GM21529 (cell line): ENCODE data around the gene ABHD10.

Experiments
- ATAC-seq: cut with Tn5 transposase; IDR thresholded peaks from one replicate; pipeline ENCODE4 v1.9.1; 2021; ENCODE audit not compliant: unreplicated experiment

The ABHD10 gene

DNA sequence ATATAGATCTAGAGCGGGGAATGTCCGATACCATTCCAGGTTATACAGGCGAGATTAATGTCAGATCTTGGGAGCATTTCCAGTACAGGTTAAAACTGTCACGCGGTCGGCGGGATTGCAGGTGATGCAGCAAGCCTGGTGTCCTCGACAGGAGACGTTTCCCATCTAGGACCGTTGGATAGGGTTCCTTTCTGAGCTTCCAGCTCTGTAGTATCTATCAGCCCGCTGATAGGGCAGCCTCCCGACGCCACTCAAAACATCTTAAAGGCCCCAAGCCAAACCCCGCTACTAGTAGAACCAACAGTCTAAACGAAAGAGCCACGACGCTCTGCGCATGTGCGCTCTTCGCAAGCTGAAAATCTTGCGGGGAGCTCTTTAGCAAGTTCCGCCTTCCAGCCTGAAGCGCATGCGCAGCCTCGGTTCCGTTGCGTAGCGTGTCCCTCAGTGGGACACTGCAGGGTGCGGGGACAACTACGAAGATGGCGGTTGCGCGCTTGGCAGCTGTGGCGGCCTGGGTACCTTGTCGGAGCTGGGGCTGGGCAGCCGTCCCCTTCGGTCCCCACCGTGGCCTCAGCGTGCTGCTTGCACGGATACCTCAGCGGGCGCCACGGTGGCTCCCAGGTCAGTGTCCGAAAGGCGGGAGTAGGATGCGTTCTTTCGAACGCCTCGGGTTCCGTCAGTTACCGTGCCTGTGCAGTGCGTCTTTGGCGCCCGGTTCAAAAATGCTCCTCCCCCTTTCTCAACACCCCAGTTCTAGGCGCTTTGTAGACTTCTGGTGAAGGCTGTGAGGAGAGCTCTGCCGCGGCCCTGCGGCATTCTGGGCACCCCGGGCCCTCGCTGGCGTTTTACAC lies at the start of gene ABHD10:
Gene ABHD10 (plus strand): TSS at position 444 of the 851 bp plus-strand sequence. CDS start 36 bp downstream, at position 480.
- ATAC-seq, result peak; percentile 95

DNA sequence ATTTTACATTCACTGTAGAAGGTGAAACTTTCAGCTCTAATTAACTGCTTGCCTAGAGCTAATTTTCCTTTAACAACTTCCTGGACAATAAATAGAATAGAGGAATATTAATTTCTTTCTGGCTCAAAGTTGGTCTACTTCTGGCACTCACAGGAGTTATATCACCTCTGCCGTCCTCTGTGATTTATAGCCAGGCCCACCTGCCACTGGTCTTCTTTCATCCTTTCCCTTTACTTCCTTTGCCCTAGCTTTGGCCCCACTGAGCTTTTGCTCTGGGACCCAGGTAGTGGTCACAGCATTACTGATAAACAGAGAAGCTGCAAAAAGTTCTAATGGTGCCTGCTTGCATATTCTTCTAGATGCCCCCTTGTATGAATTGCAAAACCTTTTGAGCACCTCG lies 49.3 kb upstream of the ABHD10 start:
- ATAC-seq, result no peak

DNA sequence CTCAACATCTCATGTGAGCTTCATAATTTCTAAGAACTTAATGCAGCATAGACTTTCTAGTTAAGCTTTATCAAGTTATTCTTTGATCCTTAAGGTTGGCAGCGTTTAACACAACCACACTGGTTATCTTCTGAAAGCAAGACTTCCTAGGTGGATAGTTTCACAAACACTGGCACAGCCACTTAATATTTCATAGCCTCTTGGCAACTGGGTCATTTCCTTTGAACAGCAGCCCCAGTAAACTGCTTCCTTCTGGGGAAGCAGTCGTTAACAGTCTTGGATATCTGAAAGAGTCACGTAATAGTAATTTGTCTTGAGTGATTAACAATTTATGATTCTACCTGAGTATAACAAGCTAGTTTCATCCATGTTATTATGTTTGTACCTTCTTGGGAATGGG lies 45.9 kb upstream of the ABHD10 start:
- no peak for ATAC-seq

DNA sequence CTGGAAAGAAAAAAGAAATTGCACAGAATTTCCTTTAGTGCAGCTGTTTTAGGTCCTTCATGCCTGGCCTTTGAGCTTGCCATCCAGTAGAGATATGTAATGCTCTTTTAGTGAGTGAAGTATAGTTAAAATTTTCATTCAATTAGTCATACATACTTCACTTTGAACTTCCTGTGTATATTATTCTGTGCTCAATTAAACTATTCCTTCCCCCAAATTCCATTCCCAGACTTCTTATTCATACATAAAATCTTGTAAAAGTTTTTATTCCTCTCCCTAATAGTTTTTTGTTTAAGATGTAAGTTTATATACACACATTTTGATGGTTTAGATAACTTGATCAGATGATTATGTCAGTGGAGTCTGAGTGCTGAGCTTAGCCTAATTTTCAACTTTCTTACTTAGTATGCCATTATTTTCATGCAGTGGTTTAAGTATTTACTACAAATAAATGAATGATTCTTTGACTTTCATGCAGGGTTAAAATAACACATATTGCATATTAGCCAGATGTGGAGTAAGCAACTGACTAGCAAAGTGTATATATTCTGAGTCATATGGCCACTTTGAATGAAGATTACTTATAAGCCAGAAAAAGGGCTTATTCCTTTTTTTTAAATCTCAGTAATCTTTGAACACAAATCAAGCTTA lies 42.5 kb upstream of the ABHD10 start:
- no peak for ATAC-seq

GRCh38 chr3:111936967-111937366 lies 41.9 kb upstream of the ABHD10 start:
- no peak for ATAC-seq

DNA sequence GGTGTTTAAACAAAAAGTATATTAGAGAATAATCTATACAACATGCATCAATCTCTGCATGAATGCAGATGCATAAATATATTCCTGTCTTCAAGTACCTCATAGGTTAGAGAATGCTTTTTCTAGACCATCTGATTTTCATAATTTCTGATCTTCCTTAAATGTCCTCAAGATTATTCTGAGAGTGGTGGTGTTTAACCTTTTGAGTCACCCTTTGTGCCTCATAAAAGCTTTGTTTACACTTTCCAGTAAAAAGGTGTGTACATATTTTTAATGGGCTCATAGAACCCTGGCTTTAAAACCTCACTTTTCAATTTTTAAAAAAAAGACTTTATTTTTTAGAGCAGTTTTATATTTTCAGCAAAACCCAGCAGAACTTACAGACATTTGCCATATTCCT lies 41.0 kb upstream of the ABHD10 start:
- no peak for ATAC-seq

DNA sequence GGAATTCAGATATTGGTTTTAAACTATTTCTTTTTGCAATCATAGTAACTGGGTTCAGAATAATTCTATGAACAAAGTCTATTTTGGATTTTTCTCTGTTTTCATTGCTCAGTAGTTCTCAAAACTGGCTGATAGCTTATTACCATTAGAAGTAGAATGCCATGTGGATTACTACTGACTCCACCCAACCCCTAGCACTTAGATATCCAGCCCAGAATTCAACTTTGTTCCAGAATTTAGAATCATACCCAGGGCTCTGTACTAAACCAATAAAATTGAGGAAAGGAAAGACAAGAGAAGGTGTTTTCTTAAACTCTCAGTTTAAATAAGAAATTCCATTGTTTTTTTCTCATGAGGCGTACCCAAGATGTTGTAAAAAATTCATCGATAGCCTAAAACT lies 39.0 kb upstream of the ABHD10 start:
- no peak for ATAC-seq

DNA sequence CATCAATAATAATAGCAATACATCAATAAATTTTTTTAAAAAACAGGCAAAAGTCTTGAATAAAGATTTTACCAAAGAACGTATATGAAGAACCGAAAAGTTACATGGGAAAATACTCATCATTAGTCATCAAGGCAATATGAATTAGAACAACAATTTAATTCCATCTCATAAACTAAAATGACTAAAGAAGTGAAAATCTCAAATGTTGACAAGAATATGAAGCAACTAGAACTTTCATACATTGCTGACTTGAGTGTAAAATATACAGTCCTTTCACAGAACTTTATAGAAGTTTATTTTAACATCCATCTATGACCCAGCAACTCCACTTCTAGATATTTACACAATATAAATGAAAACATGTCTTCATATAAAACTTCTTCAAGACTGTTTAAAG lies 35.3 kb upstream of the ABHD10 start:
- ATAC-seq, result no peak

GRCh38 chr3:111944372-111944771 lies 34.5 kb upstream of the ABHD10 start:
- ATAC-seq, result no peak

GRCh38 chr3:111947231-111947630 lies 31.6 kb upstream of the ABHD10 start:
- no peak for ATAC-seq

DNA sequence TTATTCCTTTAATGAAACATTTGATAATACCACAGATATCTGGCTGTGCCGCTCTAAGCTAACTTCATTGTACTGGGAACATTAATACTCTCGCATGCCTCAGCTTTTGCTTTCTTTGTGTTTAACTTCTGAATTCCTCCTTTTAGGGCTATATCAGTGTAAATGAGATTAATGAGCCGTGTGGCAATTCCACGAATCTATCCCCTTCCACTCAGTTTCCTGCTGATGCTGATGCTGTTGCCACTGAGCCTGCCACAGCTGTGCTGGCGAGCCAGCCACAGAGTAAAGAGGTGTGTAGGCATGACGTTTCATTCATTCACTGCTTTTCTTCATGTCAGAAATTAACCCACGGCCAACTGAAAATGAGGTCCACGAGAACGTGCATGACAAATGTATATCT lies 30.0 kb upstream of the ABHD10 start:
- ATAC-seq, result no peak

- ATAC-seq, result no peak
These were observed 29.1 kb upstream of the ABHD10 start for GRCh38 chr3:111949712-111950111.

GRCh38 chr3:111951032-111951431 lies 27.8 kb upstream of the ABHD10 start:
- no peak for ATAC-seq

- no peak for ATAC-seq
These were observed 26.7 kb upstream of the ABHD10 start for GRCh38 chr3:111952086-111952485.

GRCh38 chr3:111952866-111953450 lies 25.9 kb upstream of the ABHD10 start:
- no peak for ATAC-seq

DNA sequence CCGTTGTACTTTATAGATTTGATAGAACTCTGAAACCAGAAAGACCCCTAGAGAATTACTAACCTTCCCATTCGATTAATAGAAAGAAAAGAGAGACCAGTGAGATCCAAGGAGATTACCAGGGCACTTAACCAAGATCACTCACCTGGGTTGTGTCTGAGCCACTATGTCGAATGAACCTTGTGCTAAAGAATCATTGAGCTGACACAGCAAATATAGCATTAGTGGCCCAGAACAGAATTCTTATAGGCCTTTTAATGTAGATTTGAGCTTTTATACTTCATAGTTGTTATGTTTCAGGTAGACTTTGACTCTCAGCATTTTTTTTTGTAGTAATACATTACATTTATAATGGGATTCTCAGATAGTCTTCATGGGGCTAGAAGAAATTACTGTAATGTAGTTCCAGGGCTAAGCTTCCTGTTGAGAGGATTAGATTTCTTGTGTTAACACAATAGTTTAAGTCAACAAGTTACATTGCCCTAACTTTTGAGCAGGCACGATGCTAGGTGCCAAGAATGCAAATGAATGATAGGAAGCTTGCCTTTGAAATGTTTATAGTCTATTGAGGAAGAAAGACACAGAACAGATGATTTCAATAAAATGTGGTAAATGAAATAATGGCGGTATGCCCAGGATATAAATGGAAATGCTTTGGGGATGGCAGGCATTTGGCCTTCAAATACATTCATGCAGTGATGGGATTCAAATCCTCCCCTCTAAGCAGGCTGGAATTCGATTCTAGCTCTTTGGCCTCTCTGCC lies 24.4 kb upstream of the ABHD10 start:
- no peak for ATAC-seq

- no peak for ATAC-seq
These were observed 22.9 kb upstream of the ABHD10 start for GRCh38 chr3:111955876-111956275.

GRCh38 chr3:111956449-111956848 lies 22.4 kb upstream of the ABHD10 start:
- ATAC-seq, result no peak

- no peak for ATAC-seq
These were observed 21.7 kb upstream of the ABHD10 start for GRCh38 chr3:111956995-111957734.

DNA sequence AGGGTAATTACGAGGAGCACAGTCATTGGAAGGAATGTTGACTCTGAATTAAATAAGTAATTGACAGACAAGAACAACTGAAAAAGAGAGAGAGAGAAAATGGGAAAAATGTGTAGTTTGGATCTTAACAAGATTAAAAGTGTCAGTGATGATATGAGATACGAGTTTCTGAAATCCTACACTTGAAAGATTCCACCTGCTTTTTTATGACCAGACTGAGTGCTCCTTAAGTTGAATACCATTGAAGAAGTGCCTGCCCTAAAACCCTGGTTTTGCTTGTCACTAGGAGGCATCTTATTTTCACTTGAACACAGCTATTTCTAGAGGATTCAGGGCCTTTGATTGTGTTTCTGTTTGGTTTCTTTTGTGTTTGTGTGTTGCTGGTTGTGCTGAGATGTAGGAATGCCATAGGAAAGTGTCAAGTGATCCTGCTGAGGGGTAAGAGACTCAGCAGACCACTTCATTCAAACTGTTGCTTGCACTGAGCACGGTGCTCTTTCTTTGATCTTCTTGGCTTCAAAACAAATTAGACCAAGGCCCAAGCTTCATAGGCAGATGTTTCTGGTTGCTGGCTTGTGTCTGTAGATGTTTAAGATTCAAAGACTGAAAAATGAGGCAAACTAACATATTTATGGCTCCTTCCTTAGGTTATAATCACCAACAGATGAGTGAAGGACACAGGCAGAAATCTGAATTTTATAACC lies 17.2 kb upstream of the ABHD10 start:
- ATAC-seq, result no peak
